GM21367 (cell line): Measurements from ENCODE around the gene GATD1.

Source experiments
- ATAC-seq: cut with Tn5 transposase; IDR thresholded peaks from one replicate; pipeline ENCODE4 v1.9.1; 2021; ENCODE audit not compliant: unreplicated experiment

GATD1 gene, protein sequence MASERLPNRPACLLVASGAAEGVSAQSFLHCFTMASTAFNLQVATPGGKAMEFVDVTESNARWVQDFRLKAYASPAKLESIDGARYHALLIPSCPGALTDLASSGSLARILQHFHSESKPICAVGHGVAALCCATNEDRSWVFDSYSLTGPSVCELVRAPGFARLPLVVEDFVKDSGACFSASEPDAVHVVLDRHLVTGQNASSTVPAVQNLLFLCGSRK

DNA sequence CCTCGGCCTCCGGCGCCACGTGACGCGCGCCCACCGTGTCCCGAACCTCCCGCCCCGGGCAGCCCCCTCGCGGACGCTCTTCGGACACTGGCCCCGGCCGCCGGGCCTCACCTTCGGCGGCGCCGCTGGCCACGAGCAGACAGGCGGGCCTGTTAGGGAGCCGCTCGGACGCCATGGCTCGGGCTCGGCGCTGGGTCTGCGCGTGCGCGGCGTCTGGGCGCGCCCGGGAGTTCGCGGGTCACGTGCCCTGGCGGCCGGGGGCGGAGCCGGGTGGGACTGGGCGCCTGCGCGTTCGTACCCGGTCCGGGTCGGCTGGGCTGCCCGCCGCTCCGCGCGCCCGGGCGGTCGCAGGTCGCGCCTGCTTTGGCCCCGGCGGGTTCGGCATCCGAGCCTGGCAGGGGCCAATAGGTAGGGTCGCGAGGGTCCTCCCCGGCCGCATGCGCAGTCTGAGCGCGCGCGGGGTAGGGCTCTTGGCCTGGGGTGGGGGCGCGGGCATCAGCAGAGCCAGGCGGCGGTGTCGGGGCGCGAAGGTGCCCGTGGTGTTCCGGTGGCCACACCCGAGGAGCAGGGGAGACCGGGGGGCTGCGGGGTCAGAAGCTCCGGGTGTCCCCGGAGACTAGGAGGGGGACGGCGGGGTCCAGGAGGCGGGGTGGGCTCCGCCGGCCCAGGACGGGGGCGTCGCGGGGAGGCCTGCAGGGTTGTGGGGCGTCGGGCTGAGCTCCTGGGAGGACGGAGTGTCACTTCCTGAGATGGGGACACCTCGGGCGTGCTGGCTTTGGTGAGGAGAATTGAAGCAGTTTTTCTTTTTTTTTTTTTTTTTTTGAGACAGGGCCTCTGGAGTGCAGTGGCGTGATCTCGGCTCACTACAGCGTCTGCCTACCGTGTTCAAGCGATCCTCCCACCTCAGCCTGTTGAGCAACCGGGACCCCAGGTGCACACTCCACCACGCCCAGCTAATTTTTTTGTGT is at the start of gene GATD1:
GATD1 (minus strand) TSS at position 200 of the 968 bp plus-strand sequence; CDS start at position 175, 25 bp downstream.
- peak; percentile 59 for ATAC-seq

DNA sequence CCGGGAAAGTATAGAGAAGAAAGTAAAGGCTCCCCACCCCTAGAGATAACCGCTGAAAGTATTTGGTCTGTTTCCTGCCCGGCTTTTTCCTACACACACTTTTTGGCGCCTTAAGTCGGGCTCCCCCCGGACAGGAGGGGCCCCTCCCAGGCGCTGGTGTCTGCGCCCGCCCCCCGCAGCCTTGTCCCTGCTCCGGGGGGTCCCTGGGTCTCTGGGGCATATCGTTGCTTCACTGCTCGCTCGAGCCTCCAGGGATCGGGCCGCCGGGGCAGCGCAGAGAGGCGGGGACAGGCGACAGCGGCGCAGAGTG is 49.5 kb upstream of the GATD1 start:
- ATAC-seq = no peak

DNA sequence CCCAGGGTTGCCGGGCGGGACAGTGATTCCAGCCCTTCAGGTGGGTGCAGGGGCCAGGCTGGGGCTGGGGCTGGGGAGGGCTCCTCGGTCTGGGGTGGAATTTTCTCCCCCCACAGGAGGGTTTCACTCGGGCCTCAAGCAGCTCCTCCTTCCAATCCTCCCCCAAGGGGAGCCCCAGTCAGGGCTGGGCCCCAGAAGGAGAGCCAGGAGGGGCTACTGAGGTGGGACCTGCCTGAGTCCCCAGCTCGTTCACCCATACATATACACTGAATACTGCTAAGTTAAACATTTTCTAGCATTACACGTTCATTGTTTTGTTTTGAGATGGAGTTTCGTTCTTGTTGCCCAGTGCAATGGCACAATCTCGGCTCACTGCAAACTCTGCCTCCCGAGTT is 48.9 kb upstream of the GATD1 start:
- ATAC-seq = no peak

DNA sequence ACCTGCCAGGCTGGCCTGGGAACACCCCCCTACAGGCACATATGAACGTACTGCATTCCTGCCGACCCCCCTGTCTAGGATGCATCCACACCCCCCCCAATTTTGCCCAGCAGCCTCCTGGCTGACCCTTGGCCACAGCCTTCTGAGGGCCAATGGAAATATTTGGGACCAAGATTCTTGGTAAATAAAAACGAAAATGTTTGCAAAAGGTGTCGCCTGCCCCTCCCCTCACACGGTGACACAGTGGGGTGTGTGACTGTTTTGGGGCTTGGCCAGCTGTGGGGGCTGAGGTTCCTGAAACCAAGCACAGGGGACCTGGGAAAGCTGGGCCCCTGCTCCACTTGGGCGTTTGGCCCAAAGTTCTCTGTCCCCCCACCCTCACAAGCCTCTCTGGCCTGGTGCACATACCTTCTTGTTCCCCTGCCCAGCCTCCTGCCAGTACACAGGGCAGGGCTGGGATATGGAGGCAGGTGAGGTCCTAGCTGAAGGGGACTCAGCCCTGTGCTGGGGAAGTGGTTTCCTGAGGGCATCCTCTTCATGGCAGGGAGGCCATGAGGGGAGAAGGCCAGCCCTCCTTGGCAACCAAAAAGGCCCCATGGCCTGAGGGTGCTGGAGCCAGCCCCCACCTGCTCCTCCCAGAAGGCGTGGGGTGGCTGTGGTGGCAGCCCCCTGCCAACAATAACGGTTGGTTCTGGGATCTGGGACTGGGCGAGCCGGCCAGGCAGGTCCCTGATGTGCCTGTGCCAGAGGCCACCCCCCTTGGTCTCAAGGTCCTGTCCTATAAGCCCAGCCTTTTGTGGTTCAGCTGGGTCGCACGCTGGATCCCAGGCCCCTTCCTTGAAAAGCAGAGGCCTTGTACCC is 48.3 kb upstream of the GATD1 start:
- ATAC-seq = no peak

DNA sequence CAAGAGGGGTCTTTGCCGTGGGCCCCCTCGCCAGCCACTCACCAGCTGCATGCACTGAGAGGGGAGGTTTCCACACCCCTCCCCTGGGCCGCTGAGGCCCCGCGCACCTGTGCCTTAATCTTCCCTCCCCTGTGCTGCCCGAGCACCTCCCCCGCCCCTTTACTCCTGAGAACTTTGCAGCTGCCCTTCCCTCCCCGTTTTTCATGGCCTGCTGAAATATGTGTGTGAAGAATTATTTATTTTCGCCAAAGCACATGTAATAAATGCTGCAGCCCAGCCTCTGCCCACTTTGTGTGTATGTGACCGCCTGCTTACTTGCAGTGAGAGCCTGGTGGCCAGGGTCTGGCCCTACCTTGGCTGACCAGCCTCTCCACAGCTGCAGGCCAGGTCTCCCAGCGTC is 47.7 kb upstream of the GATD1 start:
- ATAC-seq = no peak

DNA sequence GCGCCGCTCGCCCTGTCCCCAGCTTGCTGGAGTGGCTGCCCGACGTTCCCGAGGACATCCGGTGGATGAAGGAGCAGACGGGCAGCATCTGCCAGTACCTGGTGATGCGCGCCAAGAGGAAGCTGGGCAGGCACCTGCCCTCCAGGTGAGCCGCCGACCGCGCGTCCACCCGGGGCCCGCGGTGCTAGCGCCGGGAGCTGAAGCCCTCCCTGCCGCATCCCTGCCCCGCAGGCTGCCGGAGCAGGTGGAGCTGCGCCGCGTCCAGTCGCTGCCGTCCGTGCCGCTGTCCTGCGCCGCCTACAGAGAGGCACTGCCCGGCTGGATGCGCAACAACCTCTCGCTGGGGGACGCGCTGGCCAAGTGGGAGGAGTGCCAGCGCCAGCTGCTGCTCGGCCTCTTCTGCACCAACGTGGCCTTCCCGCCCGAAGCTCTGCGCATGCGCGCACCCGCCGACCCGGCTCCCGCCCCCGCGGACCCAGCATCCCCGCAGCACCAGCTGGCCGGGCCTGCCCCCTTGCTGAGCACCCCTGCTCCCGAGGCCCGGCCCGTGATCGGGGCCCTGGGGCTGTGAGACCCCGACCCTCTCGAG is 47.1 kb upstream of the GATD1 start:
- no peak for ATAC-seq

DNA sequence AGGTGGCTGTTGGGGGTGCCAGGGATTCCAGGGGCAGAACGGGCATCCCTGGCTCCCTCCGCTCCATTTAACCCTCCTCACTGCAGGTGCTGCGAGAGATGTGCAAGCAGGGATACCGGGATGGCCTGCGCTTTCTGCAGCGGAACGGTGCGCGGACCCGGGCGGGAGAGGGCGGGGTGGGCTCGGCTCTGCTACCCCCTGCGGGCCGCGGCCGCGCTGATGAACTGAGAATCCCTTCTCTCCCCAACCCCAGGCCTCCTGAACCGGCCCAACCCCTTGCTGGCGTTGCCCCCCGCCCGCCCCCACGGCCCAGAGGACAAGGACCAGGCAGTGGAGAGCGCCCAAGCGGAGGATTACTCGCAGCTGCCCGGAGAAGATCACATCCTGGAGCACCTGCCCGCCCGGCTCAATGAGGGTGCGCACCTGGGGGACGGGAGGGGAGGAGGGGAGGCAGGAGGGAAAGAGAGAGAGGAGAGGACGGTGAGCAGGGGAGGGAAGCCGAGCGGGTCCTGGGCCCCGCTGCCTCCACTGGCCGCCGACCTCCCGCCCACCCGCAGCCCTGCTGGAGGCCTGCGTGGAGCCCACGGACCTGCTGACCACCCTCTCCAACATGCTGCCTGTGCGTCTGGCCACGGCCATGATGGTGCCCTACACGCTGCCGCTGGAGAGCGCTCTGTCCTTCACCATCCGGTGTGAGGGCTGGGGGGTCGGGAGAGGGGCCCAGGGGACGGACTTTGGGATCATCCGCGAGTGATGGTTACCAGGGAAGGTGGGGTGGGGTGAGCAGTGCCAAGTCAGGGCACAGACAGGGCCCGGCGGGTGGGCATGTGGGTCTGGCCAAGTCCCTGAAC is 46.4 kb upstream of the GATD1 start:
- ATAC-seq = no peak

DNA sequence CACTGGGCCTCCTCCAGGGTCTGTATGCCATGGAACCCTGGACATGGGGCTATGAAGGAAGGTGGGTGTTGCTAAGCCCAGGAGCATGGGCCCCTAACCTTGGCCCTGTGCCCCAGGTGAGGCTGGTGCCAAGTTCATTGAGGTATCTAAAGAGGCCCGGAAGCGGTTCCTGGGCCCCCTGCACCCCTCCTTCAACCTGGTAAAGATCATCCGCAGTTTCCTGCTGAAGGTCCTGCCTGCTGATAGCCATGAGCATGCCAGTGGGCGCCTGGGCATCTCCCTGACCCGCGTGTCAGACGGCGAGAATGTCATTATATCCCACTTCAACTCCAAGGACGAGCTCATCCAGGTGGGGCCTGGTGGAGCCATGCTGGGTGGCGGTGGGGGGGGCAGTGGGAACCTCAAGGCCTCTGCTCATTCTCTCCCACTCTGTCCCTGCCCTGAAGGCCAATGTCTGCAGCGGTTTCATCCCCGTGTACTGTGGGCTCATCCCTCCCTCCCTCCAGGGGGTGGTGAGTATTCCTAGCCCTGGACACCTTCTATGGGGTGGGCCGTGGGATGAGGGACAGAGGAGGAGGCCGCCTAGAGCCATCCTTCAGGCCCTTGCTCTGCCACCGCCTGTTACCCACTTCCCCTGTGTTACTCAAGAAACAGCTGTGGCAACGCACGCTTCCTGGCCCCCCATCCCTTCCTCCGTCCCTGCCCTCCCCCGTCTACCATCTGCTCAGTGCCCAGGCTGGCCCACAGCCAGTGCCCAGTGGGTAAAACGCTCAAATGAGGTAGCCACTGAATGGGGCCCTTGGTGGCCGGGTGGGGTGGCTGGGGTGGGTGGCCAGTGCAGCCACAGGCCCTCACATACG is 44.5 kb upstream of the GATD1 start:
- no peak for ATAC-seq

DNA sequence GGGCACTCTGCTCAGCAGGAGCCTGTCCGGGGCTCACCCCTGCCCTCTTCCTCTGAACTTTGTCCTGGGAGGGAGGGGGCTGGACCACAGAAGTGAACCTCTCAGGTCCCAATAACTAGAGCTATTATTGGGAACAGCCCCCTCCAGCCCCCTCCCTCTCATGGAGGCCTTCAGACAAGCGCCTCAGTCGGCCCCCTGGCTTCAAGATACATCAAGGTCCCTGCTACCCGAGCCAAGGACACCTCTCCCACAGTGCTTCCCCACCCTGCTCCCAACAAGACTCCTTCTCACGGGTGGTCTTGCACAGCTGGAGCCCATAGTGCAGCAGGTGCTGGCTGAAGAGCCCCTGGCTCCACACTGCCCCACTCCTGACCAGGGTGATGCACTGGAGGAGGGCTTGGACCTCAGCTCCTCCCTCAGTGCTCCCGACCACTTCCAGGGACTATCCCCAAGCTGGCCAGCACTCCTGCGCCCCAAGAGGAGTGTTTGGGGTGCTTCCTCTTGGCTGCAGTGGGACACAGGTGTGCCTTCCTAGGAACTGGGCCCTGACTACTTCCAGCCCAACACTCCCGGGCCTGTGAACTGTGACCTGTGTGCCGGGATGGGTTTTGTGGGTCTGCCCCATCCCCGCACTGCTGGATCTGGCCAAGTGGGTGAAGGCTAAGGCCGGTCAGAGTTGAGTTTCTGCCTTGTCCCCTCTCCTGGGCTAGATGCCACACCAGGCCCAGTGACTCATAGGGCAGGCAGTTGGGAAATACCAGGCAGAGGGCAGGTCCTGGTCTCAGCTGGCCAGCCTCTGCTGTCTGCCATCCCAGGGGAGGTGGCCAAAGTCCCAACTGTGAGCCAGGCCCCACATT is 43.6 kb upstream of the GATD1 start:
- no peak for ATAC-seq

DNA sequence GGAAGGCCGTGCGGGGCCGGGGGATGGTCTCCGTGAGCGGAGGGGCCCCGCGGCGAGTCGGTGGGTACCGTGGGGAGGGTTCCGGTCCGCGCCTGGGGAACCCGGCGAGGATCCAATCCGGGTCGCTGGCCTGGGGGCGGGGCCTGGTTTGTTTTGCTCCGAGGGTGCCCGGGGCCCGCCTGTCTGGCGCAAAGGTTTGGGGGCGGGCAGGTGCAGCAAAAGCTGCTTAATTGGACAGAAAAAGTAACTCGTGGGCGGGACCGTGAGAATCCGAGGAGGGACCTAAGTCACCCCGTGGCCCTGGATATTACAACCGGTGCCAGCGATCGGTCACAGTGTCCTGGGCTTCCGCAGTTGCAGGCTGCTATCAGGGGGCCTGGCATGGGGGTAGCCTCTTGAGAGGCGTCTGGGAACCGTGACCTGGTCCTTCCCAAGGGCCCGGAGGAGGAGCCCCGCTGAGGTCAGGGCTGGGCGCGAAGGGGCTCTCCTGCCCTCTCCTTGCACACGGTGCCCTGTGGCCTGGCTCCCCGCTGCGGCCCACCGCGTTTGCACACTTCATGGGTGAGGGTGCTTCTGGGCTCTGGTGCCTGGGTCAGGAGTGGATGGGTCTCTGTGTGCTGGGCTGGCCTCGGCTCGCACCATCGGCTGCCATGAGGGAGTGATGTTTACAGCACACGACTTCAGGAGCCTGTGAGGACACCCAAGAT is 42.8 kb upstream of the GATD1 start:
- peak; percentile 48 for ATAC-seq

DNA sequence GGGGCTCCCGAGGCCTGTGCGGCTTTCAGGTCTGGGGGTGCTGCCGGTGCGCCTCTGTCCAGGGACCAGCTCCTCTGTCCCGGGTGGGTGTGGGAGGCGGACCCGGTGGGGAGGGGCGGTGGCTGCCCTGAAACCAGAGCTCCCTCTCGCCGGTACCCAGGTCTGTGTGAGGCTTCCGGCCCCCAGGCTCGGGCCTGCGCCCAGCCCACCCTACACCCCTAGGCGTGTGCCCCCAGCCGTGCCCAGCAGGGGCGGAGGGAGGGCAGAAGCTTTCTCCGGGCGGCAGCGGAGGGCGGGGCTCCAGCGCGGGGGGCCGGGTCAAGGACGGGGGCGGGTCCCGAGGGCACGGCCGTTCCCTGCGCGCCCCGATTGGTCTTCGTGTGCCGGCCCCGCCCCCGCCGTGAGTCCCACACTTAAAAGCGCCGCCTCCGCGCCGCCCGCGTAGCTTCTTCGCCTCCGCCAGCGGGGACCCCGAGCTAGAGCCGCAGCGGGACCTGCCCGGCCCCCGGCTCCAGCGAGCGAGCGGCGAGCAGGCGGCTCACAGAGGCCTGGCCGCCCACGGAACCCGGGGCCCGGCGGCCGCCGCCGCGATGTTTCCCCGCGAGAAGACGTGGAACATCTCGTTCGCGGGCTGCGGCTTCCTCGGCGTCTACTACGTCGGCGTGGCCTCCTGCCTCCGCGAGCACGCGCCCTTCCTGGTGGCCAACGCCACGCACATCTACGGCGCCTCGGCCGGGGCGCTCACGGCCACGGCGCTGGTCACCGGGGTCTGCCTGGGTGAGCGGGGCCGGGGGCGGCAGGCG is 42.0 kb upstream of the GATD1 start:
- peak; percentile 44 for ATAC-seq

DNA sequence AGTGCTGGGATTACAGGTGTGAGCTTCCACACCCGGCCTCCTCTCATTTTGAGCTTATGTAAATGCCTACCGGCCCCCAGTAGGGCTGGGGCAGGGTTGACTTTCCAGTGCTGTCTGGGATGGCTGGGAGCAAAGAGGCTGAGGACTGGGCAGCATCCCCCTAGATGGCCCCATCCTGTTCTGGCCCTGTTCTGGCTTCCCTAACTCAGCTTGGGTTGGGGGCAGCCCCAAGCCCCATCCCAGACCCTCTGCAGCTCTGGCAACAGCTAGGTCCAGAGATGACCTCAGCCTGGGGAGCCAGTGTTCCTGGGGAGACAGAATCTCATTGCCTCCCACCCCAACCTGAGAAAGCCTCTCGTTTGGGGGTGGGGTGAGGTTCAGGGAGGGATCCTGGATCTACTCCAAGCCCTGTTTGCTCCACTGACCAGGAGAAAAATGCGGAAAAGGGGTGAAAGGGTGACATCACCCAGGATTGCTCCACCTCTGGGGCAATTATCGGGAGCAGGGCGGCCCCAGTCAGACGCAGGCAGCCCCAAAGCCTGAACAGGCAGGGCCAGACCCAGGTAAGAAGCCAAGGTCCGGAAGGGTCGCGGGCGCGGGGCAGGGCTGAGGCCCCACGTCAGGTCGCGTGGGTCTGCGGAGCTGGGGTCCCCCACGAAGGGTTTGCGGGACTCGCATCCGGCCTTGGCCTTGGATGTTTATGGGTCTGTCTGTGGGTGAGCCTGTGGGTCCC is 41.3 kb upstream of the GATD1 start, which contains the start of gene PNPLA2:
PNPLA2 (plus strand) TSS at position 519 of the 733 bp plus-strand sequence. CDS start 805 bp downstream, outside the sequence.
- ATAC-seq = no peak

DNA sequence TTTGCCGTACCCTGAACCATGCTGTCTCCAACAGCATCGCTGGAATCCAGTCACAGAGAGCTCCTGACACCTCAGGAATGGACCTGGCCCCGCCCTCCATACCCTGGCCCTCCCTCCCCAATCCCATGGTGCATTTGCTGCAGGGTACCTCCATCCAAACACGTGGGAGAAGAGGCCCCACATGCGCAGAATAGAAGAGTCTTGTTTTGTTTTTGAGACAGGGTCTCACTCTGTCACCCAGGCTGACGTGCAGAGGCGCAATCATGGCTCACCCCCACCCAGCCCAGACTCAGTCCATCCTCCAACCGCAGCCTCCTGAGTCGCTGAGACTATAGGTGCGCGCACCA is 39.1 kb upstream of the GATD1 start:
- no peak for ATAC-seq

DNA sequence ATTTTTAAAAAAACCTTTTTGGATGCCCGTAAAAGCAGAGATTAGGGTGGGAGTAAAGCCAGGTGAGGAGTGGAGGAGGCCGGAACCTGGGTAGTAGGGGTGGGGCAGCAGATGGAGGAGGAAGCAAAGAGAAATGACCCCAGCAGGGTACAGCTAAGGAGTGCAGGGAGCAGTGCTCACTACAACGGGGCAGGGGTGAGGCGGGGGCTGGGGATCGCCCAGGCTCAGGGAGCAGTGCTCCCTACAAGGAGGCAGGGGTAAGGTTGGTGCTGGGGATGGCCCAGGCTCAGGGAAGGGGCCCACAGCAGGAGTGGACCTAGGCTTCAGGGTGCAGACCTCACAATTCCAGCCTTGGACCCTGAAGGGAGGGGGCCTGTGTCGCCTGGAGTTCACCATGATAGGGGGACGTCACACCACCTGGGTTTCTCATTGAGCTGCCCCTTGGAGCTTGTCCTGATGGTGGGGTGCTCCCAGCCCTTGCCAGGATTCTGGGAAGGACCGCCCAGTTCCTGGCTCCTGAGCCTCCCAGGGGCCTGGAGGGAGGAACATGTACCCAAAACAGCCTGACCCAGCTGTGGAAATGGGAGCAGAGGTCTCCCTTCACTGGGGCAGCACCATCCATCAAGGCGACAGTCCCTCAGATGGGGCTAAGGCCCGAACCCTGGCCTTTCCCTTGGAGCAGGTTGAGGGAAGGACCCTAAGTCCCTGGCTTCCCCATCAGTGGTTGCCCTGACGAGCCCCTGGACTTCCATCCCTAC is 38.6 kb upstream of the GATD1 start:
- ATAC-seq = no peak

DNA sequence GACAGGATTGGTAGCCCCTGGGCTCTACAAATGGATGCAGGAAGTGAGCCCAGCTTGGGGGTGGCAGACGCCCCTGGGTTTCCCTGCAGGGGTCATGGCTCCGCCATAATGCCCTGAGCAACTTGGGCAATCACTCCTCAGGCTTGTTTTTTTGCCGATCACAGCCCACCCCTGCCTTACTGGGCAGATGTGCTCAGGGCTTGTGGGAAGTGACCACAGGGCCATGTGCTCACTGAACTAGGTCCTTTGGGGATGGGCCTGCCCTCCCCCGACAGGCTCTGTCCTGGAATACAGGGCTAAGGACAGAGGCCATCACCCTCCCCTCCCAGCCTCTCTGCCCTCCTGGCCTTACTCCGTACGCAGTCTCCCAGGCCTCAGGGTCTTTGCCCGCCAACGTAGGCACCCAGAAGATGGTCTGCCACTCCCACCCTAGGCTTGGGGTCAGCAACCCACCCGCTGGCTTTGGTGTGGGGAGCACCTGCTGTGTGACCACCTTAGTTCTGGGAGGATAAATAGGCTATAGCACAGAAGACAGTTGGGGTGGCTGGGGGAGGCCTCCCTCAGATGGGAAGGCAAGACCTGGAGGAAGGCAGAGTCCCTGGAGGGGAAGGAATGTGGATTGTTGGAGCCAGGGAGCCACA is 36.3 kb upstream of the GATD1 start:
- no peak for ATAC-seq
